Fibroblast of skin of left quadriceps (primary cell): Measurements from ENCODE around the gene MYL12B.
"Not testable (repeated sequence)": the region's sequence is repeated elsewhere in the genome, so short reads cannot be mapped to it uniquely, and the experiment has no call there.

ENCODE experiments used
- DNase-seq, 2 experiments: peaks; one replicate each; pipeline ENCODE4 v3.0.0-alpha.2; 2013; ENCODE audit warnings: low read depth in 2 of 2

The MYL12B gene

GRCh38 chr18:3262234-3263131, 550 bp downstream of the MYL12B start:
- no peak for DNase-seq

GRCh38 chr18:3263132-3263700, 1.3 kb downstream of the MYL12B start:
- DNase-seq = no peak

GRCh38 chr18:3264362-3264761, 2.4 kb downstream of the MYL12B start:
- no peak for DNase-seq

GRCh38 chr18:3265564-3266033, 3.7 kb downstream of the MYL12B start:
- no peak for DNase-seq

GRCh38 chr18:3266062-3266608, 4.2 kb downstream of the MYL12B start:
- DNase-seq = no peak

GRCh38 chr18:3268306-3268705, 6.4 kb downstream of the MYL12B start:
- DNase-seq = no peak

- DNase-seq = no peak
These were observed 7.4 kb downstream of the MYL12B start for GRCh38 chr18:3269241-3269913.

GRCh38 chr18:3269914-3270299, 8.0 kb downstream of the MYL12B start:
- no peak for DNase-seq

GRCh38 chr18:3273042-3273441, 11.1 kb downstream of the MYL12B start:
- no peak for DNase-seq

- DNase-seq = not testable (repeated sequence)
These were observed 15.8 kb downstream of the MYL12B start for GRCh38 chr18:3277643-3278213.

- DNase-seq = no peak
These were observed 17.6 kb downstream of the MYL12B start for GRCh38 chr18:3279201-3280185.

GRCh38 chr18:3281456-3282400, 19.8 kb downstream of the MYL12B start:
- DNase-seq = peak; percentile 63 to 70

GRCh38 chr18:3283253-3283863, 21.4 kb downstream of the MYL12B start:
- no peak for DNase-seq

GRCh38 chr18:3283908-3284307, 22.0 kb downstream of the MYL12B start:
- no peak for DNase-seq

GRCh38 chr18:3284501-3284900, 22.6 kb downstream of the MYL12B start:
- DNase-seq = no peak

GRCh38 chr18:3286159-3286558, 24.2 kb downstream of the MYL12B start:
- DNase-seq = no peak

- no peak for DNase-seq
These were observed 31.4 kb downstream of the MYL12B start for GRCh38 chr18:3293196-3293951.

- DNase-seq = no peak
These were observed 32.6 kb downstream of the MYL12B start for GRCh38 chr18:3294435-3295080.
